Measurements from ENCODE around the gene CACNA1H. TPM values are rescaled to one million over a fixed set of nuclear protein-coding genes. Genes with fewer than 3 reads are reported as not detected.

Gene CACNA1H
- total RNA-seq, 4 donors from 2014 or later = 133 to 330 (median 173) TPM

DNA sequence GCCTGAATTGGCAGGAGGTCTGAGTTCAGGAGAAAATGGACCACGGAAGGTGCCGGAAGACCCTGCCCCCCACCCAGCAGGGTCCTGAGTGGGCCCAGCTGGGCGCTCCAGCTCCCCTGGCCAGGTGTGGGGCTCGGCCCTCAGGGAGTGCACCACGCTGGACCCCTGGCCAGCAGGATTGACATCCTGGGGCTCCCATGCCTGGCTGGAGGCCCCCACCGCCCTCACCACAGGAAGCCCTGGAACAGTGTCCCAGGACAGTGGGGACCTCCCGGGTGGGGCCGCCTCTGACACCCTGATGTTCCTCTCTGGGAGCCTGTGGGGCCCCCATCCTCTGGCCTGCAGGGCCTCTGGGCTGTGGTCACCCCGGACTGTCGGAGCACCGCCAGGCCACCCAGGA is 28.1 kb upstream of the CACNA1H start:
- H3K4me1 ChIP-seq = peaks cover 0 to 11% (median 0%) of the 10 kb centered on the region in 3 donors
- no peaks in the 10 kb centered on the region for H3K9me3 ChIP-seq
- no peak overlapping the region for H3K27ac ChIP-seq
- ATAC-seq = no peak
- TF ChIP-seq EP300 (IDR thresholded peaks at IDR 0.05) (no peak), POLR2AphosphoS5 (IDR thresholded peaks at IDR 0.05) (no peak), CTCF (IDR thresholded peaks at IDR 0.05) (no peak), POLR2A (IDR thresholded peaks at IDR 0.05) (no peak)
- H3K4me3 ChIP-seq = no peak overlapping the region
- H3K36me3 ChIP-seq = no peaks in the 10 kb centered on the region
- H3K27me3 ChIP-seq = peaks cover 7% of the 10 kb centered on the region
- no CpG with 5 or more reads among the region's 11 CpGs for WGBS, 2 donors (ENCODE audit: low coverage in 1 of 2)

DNA sequence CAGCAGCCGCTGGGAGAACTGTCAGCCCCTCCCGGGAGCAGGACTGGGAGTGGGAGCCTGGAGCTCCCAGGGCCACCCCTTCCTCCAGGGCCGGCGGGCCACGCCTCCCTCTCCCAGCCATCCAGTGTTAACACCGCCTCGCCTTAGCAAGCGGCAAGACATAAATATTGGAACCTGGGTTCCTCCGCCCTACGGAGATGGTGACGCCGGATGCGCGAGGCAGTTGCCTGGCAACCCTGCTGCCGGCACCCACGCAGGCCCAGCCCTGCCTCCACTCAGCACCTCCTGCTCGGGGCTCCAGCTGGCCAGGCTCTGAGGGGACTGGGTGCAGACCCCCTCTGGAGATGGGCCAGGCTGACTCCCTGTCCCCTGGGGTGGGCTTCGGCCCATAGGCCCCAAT is 27.4 kb upstream of the CACNA1H start:
- ATAC-seq = peak; percentile 56
- H3K4me3 ChIP-seq = no peak overlapping the region
- TF ChIP-seq POLR2A (IDR thresholded peaks at IDR 0.05) (no peak), CTCF (IDR thresholded peaks at IDR 0.05) (no peak), POLR2AphosphoS5 (IDR thresholded peaks at IDR 0.05) (no peak), EP300 (IDR thresholded peaks at IDR 0.05) (no peak)
- peaks cover 0 to 11% (median 0%) of the 10 kb centered on the region in 3 donors for H3K4me1 ChIP-seq
- peaks cover 7% of the 10 kb centered on the region for H3K27me3 ChIP-seq
- no peaks in the 10 kb centered on the region for H3K36me3 ChIP-seq
- no CpG with 5 or more reads among the region's 18 CpGs for WGBS, 2 donors (ENCODE audit: low coverage in 1 of 2)
- H3K9me3 ChIP-seq = no peaks in the 10 kb centered on the region
- H3K27ac ChIP-seq = no peak overlapping the region

- Histone ChIP-seq H3K4me1 (peaks cover 0 to 11% (median 0%) of the 10 kb centered on the region in 3 donors), H3K27ac (no peak overlapping the region), H3K4me3 (no peak overlapping the region), H3K36me3 (no peaks in the 10 kb centered on the region), H3K9me3 (no peaks in the 10 kb centered on the region), H3K27me3 (peaks cover 7% of the 10 kb centered on the region)
- no CpG with 5 or more reads among the region's 17 CpGs for WGBS, 2 donors (ENCODE audit: low coverage in 1 of 2)
- no peak for TF ChIP-seq CTCF (IDR thresholded peaks at IDR 0.05)
- no peak for TF ChIP-seq EP300 (IDR thresholded peaks at IDR 0.05)
- no peak for TF ChIP-seq POLR2AphosphoS5 (IDR thresholded peaks at IDR 0.05)
- no peak for TF ChIP-seq POLR2A (IDR thresholded peaks at IDR 0.05)
- no peak for ATAC-seq
These were observed 26.9 kb upstream of the CACNA1H start for GRCh38 chr16:1126044-1126443.

DNA sequence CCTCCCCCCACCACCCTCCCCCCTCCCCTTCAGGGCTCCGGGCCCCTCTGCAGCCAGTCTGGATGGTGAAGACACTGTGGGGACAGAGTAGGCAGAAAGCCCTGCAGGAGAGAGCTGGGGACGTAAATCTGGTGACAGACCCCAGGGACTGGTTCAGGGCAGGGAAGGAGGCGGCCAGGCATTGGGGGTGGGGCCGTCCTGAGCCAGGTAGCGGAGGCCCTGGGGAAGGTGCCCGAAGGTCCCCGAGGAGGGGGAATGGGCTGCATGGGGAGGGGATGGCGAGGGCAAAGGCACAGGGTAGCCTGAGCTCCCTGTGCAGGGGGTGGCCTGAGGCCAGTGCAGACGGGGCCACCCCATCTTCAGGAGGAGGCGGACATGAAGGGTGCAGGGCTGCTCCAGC is 26.3 kb upstream of the CACNA1H start:
- no peak overlapping the region for H3K27ac ChIP-seq
- no peak overlapping the region for H3K4me3 ChIP-seq
- peaks cover 0 to 11% (median 0%) of the 10 kb centered on the region in 3 donors for H3K4me1 ChIP-seq
- no peaks in the 10 kb centered on the region for H3K36me3 ChIP-seq
- no peak for ATAC-seq
- WGBS, 2 donors (ENCODE audit: low coverage in 1 of 2) = 60% methylated on average over 2 of the region's 10 CpGs; no CpG with 5 or more reads in 1 of the 2 donors
- peaks cover 7% of the 10 kb centered on the region for H3K27me3 ChIP-seq
- H3K9me3 ChIP-seq = no peaks in the 10 kb centered on the region
- TF ChIP-seq POLR2A (IDR thresholded peaks at IDR 0.05) (no peak), CTCF (IDR thresholded peaks at IDR 0.05) (no peak), EP300 (IDR thresholded peaks at IDR 0.05) (no peak), POLR2AphosphoS5 (IDR thresholded peaks at IDR 0.05) (no peak)

- H3K27ac ChIP-seq = no peak overlapping the region
- no peak for ATAC-seq
- H3K9me3 ChIP-seq = no peaks in the 10 kb centered on the region
- H3K4me1 ChIP-seq = peaks cover 0 to 11% (median 0%) of the 10 kb centered on the region in 3 donors
- no peaks in the 10 kb centered on the region for H3K36me3 ChIP-seq
- TF ChIP-seq EP300 (IDR thresholded peaks at IDR 0.05) = no peak
- no peak for TF ChIP-seq POLR2AphosphoS5 (IDR thresholded peaks at IDR 0.05)
- no peak for TF ChIP-seq CTCF (IDR thresholded peaks at IDR 0.05)
- TF ChIP-seq POLR2A (IDR thresholded peaks at IDR 0.05) = no peak
- peaks cover 7% of the 10 kb centered on the region for H3K27me3 ChIP-seq
- WGBS, 2 donors (ENCODE audit: low coverage in 1 of 2) = no CpG with 5 or more reads among the region's 16 CpGs
- H3K4me3 ChIP-seq = no peak overlapping the region
These were observed 25.8 kb upstream of the CACNA1H start for GRCh38 chr16:1127101-1127500.
